IMR-90 (cell line): ENCODE measurements around the gene EYS. TPM values are rescaled to one million over a fixed set of nuclear protein-coding genes. Genes with fewer than 3 reads are reported as not detected.
"Not testable (repeated sequence)": the region's sequence is repeated elsewhere in the genome, so short reads cannot be mapped to it uniquely, and the experiment has no call there.

Experiments
- ATAC-seq: fragments of 200-7000 bp; cut with Tn5 transposase; 2 replicates; pipeline ENCODE4 v1.9.1; 2020; ENCODE audit warnings: low read depth, mild to moderate bottlenecking, moderate library complexity
- BruUV-seq: library from RNA; stranded (reverse); fragments of 400-500 nt; replicated peaks from 2 replicates; lab custom pipeline; 2021; lab: Mats Ljungman, UMichigan
- CTCF ChIA-PET: fragments of 300-600 bp; formaldehyde crosslinking; extraction: SDS; loops from one replicate; lab custom pipeline; 2021; ENCODE audit warnings: antibody characterized with exemption; lab: Yijun Ruan, JAX
- POLR2A ChIA-PET: fragments of 300-600 bp; sonication (Branson Sonifier 250); formaldehyde crosslinking; loops from one replicate; lab custom pipeline; 2022; ENCODE audit warnings: antibody characterized with exemption; ENCODE audit not compliant: unreplicated experiment; lab: Charles Lee
- DNase-seq: peaks from one replicate; pipeline ENCODE4 v3.0.0; 2013
- H2AFZ ChIP-seq: replicated peaks from 2 replicates; pipeline ENCODE3; 2013; ENCODE audit warnings: low read length, mild to moderate bottlenecking; ENCODE audit not compliant: poor library complexity
- H2AK5ac ChIP-seq: 2 replicates; pipeline ENCODE4 v1.6.1; 2013; ENCODE audit warnings: low read depth, low read length, inconsistent platforms
- H2AK9ac ChIP-seq: replicated peaks from 2 replicates; pipeline ENCODE3; 2013; ENCODE audit warnings: mild to moderate bottlenecking, low read depth, low read length, moderate library complexity; ENCODE audit not compliant: poor library complexity
- H2BK120ac ChIP-seq: 2 replicates; pipeline ENCODE4 v1.6.1; 2013; ENCODE audit warnings: low read depth, low read length, inconsistent platforms
- H2BK15ac ChIP-seq: 3 replicates; pipeline ENCODE4 v1.6.1; 2013; ENCODE audit warnings: low read depth, low read length, inconsistent platforms
- H2BK20ac ChIP-seq: 2 replicates; pipeline ENCODE4 v1.6.1; 2013; ENCODE audit warnings: low read depth, mild to moderate bottlenecking, inconsistent platforms, low read length, moderate library complexity
- H2BK5ac ChIP-seq: 2 replicates; pipeline ENCODE4 v1.6.1; 2013; ENCODE audit warnings: mild to moderate bottlenecking, low read depth, low read length, inconsistent platforms; ENCODE audit not compliant: poor library complexity, severe bottlenecking
- H3K14ac ChIP-seq: replicated peaks from 2 replicates; pipeline ENCODE4 v1.6.1; 2013; ENCODE audit warnings: low read depth, low read length, inconsistent platforms
- H3K18ac ChIP-seq: 2 replicates; pipeline ENCODE4 v1.6.1; 2013; ENCODE audit warnings: low read depth, low read length, control low read depth
- H3K23ac ChIP-seq: 2 replicates; pipeline ENCODE4 v1.6.1; 2013; ENCODE audit warnings: low read depth, low read length, inconsistent platforms
- H3K27ac ChIP-seq: 2 replicates; pipeline ENCODE4 v1.5.1; 2013; ENCODE audit warnings: mild to moderate bottlenecking, control low read depth, low read length; ENCODE audit not compliant: insufficient read depth
- H3K27me3 ChIP-seq: 2 replicates; pipeline ENCODE4 v1.6.1; 2013; ENCODE audit warnings: low read length; ENCODE audit not compliant: control insufficient read depth, insufficient read depth
- H3K36me3 ChIP-seq: 2 replicates; pipeline ENCODE4 v1.6.1; 2013; ENCODE audit warnings: low read length, mixed read lengths; ENCODE audit not compliant: control insufficient read depth, insufficient read depth
- H3K4ac ChIP-seq: 2 replicates; pipeline ENCODE4 v1.6.1; 2013; ENCODE audit warnings: low read depth, low read length, inconsistent platforms
- H3K4me1 ChIP-seq: 2 replicates; pipeline ENCODE4 v1.6.1; 2013; ENCODE audit warnings: low read length, mixed read lengths; ENCODE audit not compliant: control insufficient read depth, insufficient read depth
- H3K4me2 ChIP-seq: 2 replicates; pipeline ENCODE4 v1.6.1; 2013; ENCODE audit warnings: low read depth, mild to moderate bottlenecking, control low read depth, low read length, moderate library complexity
- H3K4me3 ChIP-seq: 2 replicates; pipeline ENCODE4 v1.5.1; 2013; ENCODE audit warnings: low read depth, mild to moderate bottlenecking, control low read depth, low read length, moderate library complexity; ENCODE audit not compliant: insufficient read depth
- H3K56ac ChIP-seq: 2 replicates; pipeline ENCODE4 v1.6.1; 2013; ENCODE audit warnings: low read length, inconsistent platforms; ENCODE audit not compliant: insufficient read depth; ENCODE audit errors: extremely low read depth
- H3K79me1 ChIP-seq, 2 experiments: 2 replicates each; pipeline ENCODE4 v1.6.1; 2013; ENCODE audit warnings: low read length in 2 of 2, inconsistent platforms in 1 of 2, low read depth in 1 of 2
- H3K9ac ChIP-seq: 2 replicates; pipeline ENCODE4 v1.6.1; 2013; ENCODE audit warnings: low read depth, low read length, control low read depth
- H3K9me1 ChIP-seq: 2 replicates; pipeline ENCODE4 v1.6.1; 2013; ENCODE audit warnings: low read length, inconsistent platforms; ENCODE audit not compliant: insufficient read depth
- H3K9me3 ChIP-seq: 2 replicates; pipeline ENCODE4 v1.6.1; 2013; ENCODE audit warnings: low read length; ENCODE audit not compliant: control insufficient read depth, insufficient read depth
- H4K20me1 ChIP-seq: 2 replicates; pipeline ENCODE4 v1.6.1; 2013; ENCODE audit warnings: low read length, inconsistent platforms; ENCODE audit not compliant: insufficient read depth
- H4K5ac ChIP-seq: 2 replicates; pipeline ENCODE4 v1.6.1; 2013; ENCODE audit warnings: mild to moderate bottlenecking, low read depth, low read length, control low read depth
- H4K8ac ChIP-seq, 2 experiments: 2 replicates each; pipeline ENCODE4 v1.6.1; 2013; ENCODE audit warnings: low read depth in 2 of 2, low read length in 2 of 2, control low read depth in 1 of 2, inconsistent platforms in 1 of 2
- H4K91ac ChIP-seq: 2 replicates; pipeline ENCODE4 v1.6.1; 2013; ENCODE audit warnings: low read depth, low read length, inconsistent platforms; ENCODE audit not compliant: insufficient read depth
- CEBPB ChIP-seq: IDR thresholded peaks from 2 replicates; pipeline ENCODE4 v1.6.1; 2012; ENCODE audit warnings: low read depth, low read length, improper control_type of control experiment
- CHD1 ChIP-seq: IDR thresholded peaks from 2 replicates; pipeline ENCODE4 v1.6.1; 2012; ENCODE audit warnings: low read depth, low read length, improper control_type of control experiment
- MAFK ChIP-seq: IDR thresholded peaks from 2 replicates; pipeline ENCODE4 v1.6.1; 2012; ENCODE audit warnings: low read depth, low read length, improper control_type of control experiment
- MXI1 ChIP-seq: IDR thresholded peaks from 2 replicates; pipeline ENCODE4 v1.6.1; 2012; ENCODE audit warnings: low read depth, mild to moderate bottlenecking, low read length, moderate library complexity, borderline replicate concordance
- RAD21 ChIP-seq: IDR thresholded peaks from 2 replicates; pipeline ENCODE4 v1.6.1; 2012; ENCODE audit warnings: low read length, improper control_type of control experiment
- RCOR1 ChIP-seq: IDR thresholded peaks from 2 replicates; pipeline ENCODE4 v1.6.1; 2012; ENCODE audit warnings: mild to moderate bottlenecking, low read length, improper control_type of control experiment; ENCODE audit not compliant: insufficient replicate concordance
- SMC3 ChIP-seq: fragments of 150-350 bp; IDR thresholded peaks from 2 replicates; pipeline ENCODE4 v1.6.1; 2016; ENCODE audit warnings: low read depth, mild to moderate bottlenecking, antibody characterized with exemption, low read length, moderate library complexity
- WGBS, 2 experiments: methylation state at CpG; one replicate each; pipeline versions ENCODE4 v1.1.5 to v1.1.7; 2013; ENCODE audit warnings: missing lambda C conversion rate in 2 of 2; ENCODE audit not compliant: insufficient read length in 1 of 2; ENCODE audit errors: extremely low coverage in 2 of 2; 5-methylcytosine and 5-hydroxymethylcytosine counted together
- dilution Hi-C: fragments of 300-500 bp; cut with HindIII; formaldehyde crosslinking; loops from one replicate; pipeline ENCODE4 v1.14.3; 2018; ENCODE audit warnings: low sequenced_read_pairs; ENCODE audit not compliant: unreplicated experiment
- in situ Hi-C: fragments of 300-500 bp; cut with MboI; formaldehyde crosslinking; loops from 3 replicates; pipeline ENCODE4 v1.14.3; 2019; ENCODE audit warnings: low sequenced_read_pairs, inconsistent platforms, mixed read lengths
- intact Hi-C: fragments of 100-400 bp; cut with micrococcal nuclease; formaldehyde crosslinking; loops from 2 replicates; pipeline ENCODE4 v1.10.0; 2022
- polyA plus RNA-seq, 3 experiments: library from polyadenylated mRNA; depleted of rRNA; stranded (reverse); fragments of >200 nt; gene quantifications; 2 replicates each; pipeline ENCODE4 v1.2.3, GENCODE V29; 2012; ENCODE audit warnings: low replicate concordance in 1 of 3
- total RNA-seq: library from RNA; depleted of rRNA; stranded (reverse); fragments of >200 nt; gene quantifications from 2 replicates; pipeline ENCODE4 v1.2.3, GENCODE V29; 2012
- TF ChIP-seq, protein P1 (sequence below): fragments of 150-350 bp; IDR thresholded peaks from 2 replicates; pipeline ENCODE4 v1.6.1; 2017; ENCODE audit warnings: mild to moderate bottlenecking, antibody characterized with exemption, low read length, low read depth

The EYS gene
- total and polyA plus RNA-seq, 2 of the 4 experiments (the other 2 are of a cell fraction), result under 0.01 TPM; not detected in 1

DNA sequence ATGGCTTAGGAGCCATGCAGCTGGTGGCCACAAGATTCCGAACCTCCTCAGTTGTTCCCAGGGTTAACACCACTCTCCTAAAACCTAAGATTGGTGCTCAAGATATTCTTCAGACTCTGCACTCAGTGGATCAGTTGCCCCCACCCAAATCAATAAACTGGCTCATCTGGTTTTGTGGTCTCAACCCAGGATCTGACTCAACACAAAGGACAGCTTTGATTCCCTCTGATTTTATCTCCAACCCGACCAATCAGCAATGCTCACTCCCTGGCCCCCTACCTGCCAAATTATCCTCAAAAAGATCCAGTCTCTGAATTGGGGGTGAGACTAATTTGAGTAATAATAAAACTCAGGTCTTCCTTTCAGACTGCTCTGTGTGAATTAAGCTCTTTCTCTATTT lies 137.5 kb downstream of the EYS start:
- H2AK5ac ChIP-seq, result no peak overlapping the region

DNA sequence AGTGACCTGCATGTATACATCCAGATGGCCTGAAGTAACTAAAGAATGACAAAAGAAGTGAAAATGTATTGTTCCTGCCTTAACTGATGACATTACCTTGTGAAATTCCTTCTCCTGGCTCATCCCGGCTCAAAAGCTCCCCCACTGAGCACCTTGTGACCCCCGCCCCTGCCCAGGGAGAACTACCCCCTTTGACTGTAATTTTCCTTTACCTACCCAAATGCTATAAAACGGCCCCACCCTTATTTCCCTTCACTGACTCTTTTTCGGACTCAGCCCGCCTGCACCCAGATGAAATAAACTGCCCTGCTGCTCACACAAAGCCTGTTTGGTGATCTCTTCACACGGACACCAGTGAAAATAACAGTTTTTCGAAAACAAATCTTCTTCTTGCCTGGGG lies 138.0 kb downstream of the EYS start:
- H3K79me1 ChIP-seq, CTCF ChIA-PET, H3K14ac ChIP-seq, H3K56ac ChIP-seq, H3K9ac ChIP-seq, dilution Hi-C loops, intact Hi-C loops, H2BK20ac ChIP-seq, ATAC-seq, H2AFZ ChIP-seq, H2BK15ac ChIP-seq, H3K27me3 ChIP-seq, H3K23ac ChIP-seq, H4K91ac ChIP-seq, BruUV-seq, H3K9me3 ChIP-seq, H4K20me1 ChIP-seq, H2BK5ac ChIP-seq, H3K27ac ChIP-seq, H3K4me2 ChIP-seq, H3K4ac ChIP-seq, H3K18ac ChIP-seq, POLR2A ChIA-PET, in situ Hi-C loops, H4K8ac ChIP-seq, H3K4me1 ChIP-seq, H2AK5ac ChIP-seq, H2AK9ac ChIP-seq, DNase-seq, H2BK120ac ChIP-seq, H3K36me3 ChIP-seq, H3K4me3 ChIP-seq, H4K5ac ChIP-seq, H3K9me1 ChIP-seq: not testable (repeated sequence)
- no CpG with 5 or more reads among the region's 7 CpGs for WGBS, 2 experiments

More for the DNA sequence above, 137.5 kb downstream of the EYS start:
- dilution Hi-C loops, result no loop called here
- Histone ChIP-seq H2BK15ac (no peak overlapping the region), H3K23ac (no peak overlapping the region), H2BK120ac (no peak overlapping the region), H4K5ac (no peak overlapping the region), H3K4ac (no peak overlapping the region), H4K91ac (no peak overlapping the region), H2BK5ac (no peak overlapping the region), H4K8ac (no peak overlapping the region), H3K27me3 (no peaks in the 10 kb centered on the region), H2AFZ (no peak overlapping the region), H3K79me1 (no peaks in the 10 kb centered on the region), H4K20me1 (no peaks in the 10 kb centered on the region), H3K14ac (no peak overlapping the region), H3K56ac (no peak overlapping the region), H2AK9ac (no peak overlapping the region), H3K9me1 (no peaks in the 10 kb centered on the region), H3K9ac (no peak overlapping the region), H3K4me2 (no peak overlapping the region), H3K9me3 (no peaks in the 10 kb centered on the region), H2BK20ac (no peak overlapping the region), H3K18ac (no peak overlapping the region), H3K4me3 (no peak overlapping the region), H3K4me1 (no peaks in the 10 kb centered on the region), H3K27ac (no peak overlapping the region), H3K36me3 (no peaks in the 10 kb centered on the region)
- DNase-seq (no peak), ATAC-seq (no peak)
- 80% methylated on average over 1 of the region's 2 CpGs; no CpG with 5 or more reads in 1 of the 2 experiments for WGBS, 2 experiments
- intact Hi-C loops, result no loop called here
- in situ Hi-C loops, result no loop called here
- no peak for TF ChIP-seq MXI1
- TF ChIP-seq, protein P1, sequence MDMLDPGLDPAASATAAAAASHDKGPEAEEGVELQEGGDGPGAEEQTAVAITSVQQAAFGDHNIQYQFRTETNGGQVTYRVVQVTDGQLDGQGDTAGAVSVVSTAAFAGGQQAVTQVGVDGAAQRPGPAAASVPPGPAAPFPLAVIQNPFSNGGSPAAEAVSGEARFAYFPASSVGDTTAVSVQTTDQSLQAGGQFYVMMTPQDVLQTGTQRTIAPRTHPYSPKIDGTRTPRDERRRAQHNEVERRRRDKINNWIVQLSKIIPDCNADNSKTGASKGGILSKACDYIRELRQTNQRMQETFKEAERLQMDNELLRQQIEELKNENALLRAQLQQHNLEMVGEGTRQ, result no peak
- no peak for TF ChIP-seq RAD21
- no peak for TF ChIP-seq CHD1
- no peak for TF ChIP-seq MAFK
- no peak for TF ChIP-seq CEBPB
- TF ChIP-seq SMC3, result no peak
- TF ChIP-seq RCOR1, result no peak
- no TSS peak for BruUV-seq
- POLR2A ChIA-PET, result no interaction called here
- CTCF ChIA-PET, result no interaction called here
